ENCODE data around the gene TMEM44.

Gene TMEM44

GRCh38 chr3:194539498-194539897 is 93.7 kb downstream of the TMEM44 start:
- no peak overlapping the region for H3K4me3 ChIP-seq (ENCODE audit: low read depth, low read length)
- no peak for TF ChIP-seq ZNF121 (tag by site-specific recombination; IDR thresholded peaks at IDR 0.05)
- H3K4me1 ChIP-seq (ENCODE audit: control insufficient read depth, insufficient read depth, low read length), result peaks cover 5% of the 10 kb centered on the region; the same call in 1 of the 2 replicates
- no peaks in the 10 kb centered on the region for H3K9me3 ChIP-seq (ENCODE audit: control insufficient read depth, insufficient read depth, low read depth, low read length)
- POLR2A ChIA-PET, result no interaction called here
- CTCF ChIA-PET, result no interaction called here
- no peaks in the 10 kb centered on the region for H3K36me3 ChIP-seq (ENCODE audit: control insufficient read depth in 2 of 2, insufficient read depth in 1 of 2, low read length in 2 of 2)
- H3K27ac ChIP-seq (ENCODE audit: extremely low read depth, low read depth, low read length), result no peak overlapping the region

DNA sequence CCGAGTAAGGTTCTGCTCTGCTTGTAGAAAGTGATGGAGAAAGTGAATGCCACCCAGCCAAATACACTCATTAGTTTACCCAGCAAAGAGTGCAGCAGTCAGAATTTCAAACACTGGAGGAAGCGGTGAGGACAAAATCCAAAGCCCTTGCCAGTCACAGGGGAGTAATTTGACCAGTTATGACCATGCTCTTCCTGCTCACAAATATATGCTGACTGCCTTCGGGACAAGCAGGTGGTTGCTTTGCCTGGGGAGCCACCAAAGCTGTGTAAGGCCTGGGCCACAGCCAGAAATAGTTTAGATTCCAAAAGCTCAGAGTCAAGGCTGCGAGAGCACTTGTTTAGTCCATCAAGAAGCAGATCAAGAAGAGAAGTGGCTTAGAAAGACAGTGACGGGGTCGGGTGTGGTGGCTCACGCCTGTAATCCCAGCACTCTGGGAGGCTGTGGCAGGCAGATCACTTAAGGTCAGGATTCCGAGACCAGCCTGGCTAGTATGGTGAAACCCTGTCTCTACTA is 95.4 kb downstream of the TMEM44 start:
- Histone ChIP-seq H3K36me3 (ENCODE audit: control insufficient read depth in 2 of 2, insufficient read depth in 1 of 2, low read length in 2 of 2) (no peaks in the 10 kb centered on the region), H3K9me3 (ENCODE audit: control insufficient read depth, insufficient read depth, low read depth, low read length) (no peaks in the 10 kb centered on the region), H3K4me3 (ENCODE audit: low read depth, low read length) (no peak overlapping the region), H3K27ac (ENCODE audit: extremely low read depth, low read depth, low read length) (no peak overlapping the region), H3K4me1 (ENCODE audit: control insufficient read depth, insufficient read depth, low read length) (peaks cover 5% of the 10 kb centered on the region; the same call in 1 of the 2 replicates)
- ChIA-PET POLR2A (no interaction called here), CTCF (interaction anchor here (0.5 kb wide), 1 partner anchor 1324 kb away, joined by 4 read pairs; no protein-coding TSS in a partner anchor)
- TF ChIP-seq ZNF747 (tag by site-specific recombination; IDR thresholded peaks at IDR 0.05), result no peak
- TF ChIP-seq PRDM10 (tag by site-specific recombination; IDR thresholded peaks at IDR 0.05), result 0 out of 2 replicates have a peak, but pooled peaks have one; percentile 4

Measured in HEK293 (cell line).